Stimulated activated naive B cell treated with anti-CD40 and anti-IgM and Interleukin-4, amounts not matched to agents 10 μg/mL and 1 μg/mL and 100 μg/mL, for 72 hours (primary cell): ENCODE data around the gene SETX.

Source experiments
- ATAC-seq, 2 donors: fragments of 150-1000 bp; cut with Tn5 transposase; replicated peaks; 2 replicates each; pipeline ENCODE4 v1.10.0; 2021; ENCODE audit warnings: moderate library complexity in 1 of 2
- DNase-seq: peaks from one replicate; pipeline ENCODE4 v3.0.0; 2021
- H3K27ac Mint-ChIP-seq: one replicate; pipeline ENCODE4 v1.8.0; 2022; ENCODE audit warnings: mild to moderate bottlenecking, mixed read lengths
- H3K27me3 Mint-ChIP-seq, 2 donors: one replicate each; pipeline ENCODE4 v1.8.0; 2022; ENCODE audit warnings: mixed read lengths in 2 of 2
- H3K36me3 Mint-ChIP-seq, 2 donors: one replicate each; pipeline ENCODE4 v1.8.0; 2022; ENCODE audit warnings: mixed read lengths in 2 of 2, mild to moderate bottlenecking in 1 of 2
- H3K4me1 Mint-ChIP-seq, 2 donors: one replicate each; pipeline ENCODE4 v1.8.0; 2022; ENCODE audit warnings: mixed read lengths in 2 of 2, mild to moderate bottlenecking in 1 of 2
- H3K4me3 Mint-ChIP-seq, 2 donors: one replicate each; pipeline ENCODE4 v1.8.0; 2022; ENCODE audit warnings: mild to moderate bottlenecking in 2 of 2, mixed read lengths in 2 of 2, moderate library complexity in 1 of 2
- H3K9me3 Mint-ChIP-seq, 2 donors: one replicate each; pipeline ENCODE4 v1.8.0; 2022; ENCODE audit warnings: mixed read lengths in 2 of 2, mild to moderate bottlenecking in 1 of 2

Gene SETX

DNA sequence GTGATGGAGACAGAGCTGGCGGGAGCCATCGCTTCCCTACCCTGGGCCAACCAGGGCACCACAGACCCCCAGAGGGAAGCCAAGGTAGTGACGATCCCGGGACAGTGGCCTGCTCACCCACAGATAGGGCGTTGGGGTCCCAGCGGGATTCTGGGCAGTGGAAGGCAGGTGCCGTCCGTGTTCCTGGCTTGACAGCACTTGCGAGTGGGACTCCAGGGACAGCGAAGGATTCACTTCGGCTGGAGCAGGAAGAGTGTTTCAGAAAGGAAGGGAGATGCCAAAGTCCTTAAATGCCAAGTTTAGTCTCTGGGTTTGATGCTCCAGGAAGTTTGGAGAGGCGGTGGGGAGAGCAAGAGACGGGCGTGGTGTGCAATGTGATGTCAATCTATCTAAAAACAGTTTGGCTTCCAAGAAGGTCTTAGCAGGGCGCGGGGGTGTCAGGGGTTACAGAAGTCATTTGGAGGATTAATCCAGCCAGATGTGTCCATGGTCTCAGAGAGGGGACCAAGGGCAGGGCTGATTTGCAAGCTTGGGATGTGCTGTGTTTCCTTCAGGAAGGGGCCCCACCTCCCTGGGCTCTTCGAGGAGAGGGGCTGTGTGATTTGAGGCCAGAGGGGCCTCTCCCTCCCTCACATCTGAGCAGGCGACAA, 118.0 kb downstream of the SETX start:
- ATAC-seq = no peak
- no peak for DNase-seq
- Mint-ChIP-seq H3K4me3 (no peak overlapping the region), H3K9me3 (no peaks in the 10 kb centered on the region), H3K27ac (no peak overlapping the region), H3K27me3 (peaks cover 9 to 11% of the 10 kb centered on the region in 2 donors), H3K4me1 (peaks cover 10 to 18% of the 10 kb centered on the region in 2 donors), H3K36me3 (peaks cover 3% of the 10 kb centered on the region in 2 donors)

DNA sequence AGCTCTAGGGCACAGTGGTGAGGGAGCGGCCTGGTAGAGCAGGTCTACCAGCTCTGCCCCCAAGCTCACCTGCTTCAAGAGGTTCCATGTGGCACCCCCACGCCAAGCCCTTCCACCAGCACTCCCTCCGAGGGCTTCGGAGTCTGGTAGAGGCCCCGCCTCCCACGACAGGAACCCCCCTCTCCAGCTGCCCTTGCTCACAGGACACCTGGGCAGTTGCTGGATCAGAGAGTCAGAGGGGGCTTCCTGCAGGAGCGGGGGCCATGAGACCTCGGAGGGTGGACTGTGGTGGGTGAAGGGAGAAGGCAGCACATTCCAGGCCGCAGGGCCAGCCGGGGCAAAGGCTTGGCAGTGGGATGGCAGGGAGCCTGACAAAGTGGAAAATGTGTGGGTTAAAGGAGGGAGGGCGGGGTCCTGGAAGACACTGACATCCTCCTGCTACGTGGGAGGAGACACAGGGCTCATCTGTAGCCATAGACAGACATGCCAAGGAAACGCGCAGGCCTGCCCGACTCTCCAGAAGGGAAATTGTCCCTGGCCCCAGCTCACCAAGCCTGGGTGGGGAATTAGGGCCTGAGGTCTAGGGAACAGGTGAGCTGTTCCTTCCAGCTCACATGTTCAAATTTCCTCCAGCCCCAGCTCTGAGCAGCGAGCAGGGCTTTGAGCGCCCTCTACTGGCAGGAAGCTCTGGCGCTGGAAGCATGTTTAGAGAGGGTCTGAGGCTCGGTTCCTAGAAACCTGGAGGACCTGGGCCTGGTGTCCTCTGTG, 118.7 kb downstream of the SETX start:
- no peak overlapping the region for H3K4me3 Mint-ChIP-seq
- no peaks in the 10 kb centered on the region for H3K36me3 Mint-ChIP-seq
- H3K4me1 Mint-ChIP-seq = peaks cover 7 to 13% of the 10 kb centered on the region in 2 donors
- DNase-seq (peak; percentile 58), ATAC-seq (peak in 1 of 2 donors; percentile 25)
- H3K27me3 Mint-ChIP-seq = peaks cover 14% of the 10 kb centered on the region in 2 donors
- no peaks in the 10 kb centered on the region for H3K9me3 Mint-ChIP-seq
- H3K27ac Mint-ChIP-seq = no peak overlapping the region

DNA sequence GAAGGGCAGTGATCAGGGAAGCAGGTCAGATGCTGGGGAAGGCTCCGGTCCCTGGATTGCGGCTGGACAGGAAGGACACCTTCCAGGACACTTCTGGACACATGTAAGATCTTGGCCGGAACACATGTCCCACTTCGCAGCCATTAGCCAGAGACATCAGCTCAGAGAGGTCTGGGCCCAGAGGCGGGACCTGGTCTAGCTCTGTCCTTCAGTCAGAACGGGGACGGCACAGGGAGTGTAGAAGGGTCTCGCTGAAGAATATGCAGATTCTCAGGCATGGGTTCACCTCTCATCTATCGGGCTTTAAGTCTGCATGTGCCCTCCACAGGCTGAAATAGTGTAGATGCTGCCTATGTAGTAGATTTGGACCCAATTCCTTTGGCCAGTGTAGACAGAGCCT, 119.7 kb downstream of the SETX start:
- Mint-ChIP-seq H3K27ac (no peak overlapping the region), H3K9me3 (no peaks in the 10 kb centered on the region), H3K4me1 (peaks cover 7 to 12% of the 10 kb centered on the region in 2 donors), H3K36me3 (no peaks in the 10 kb centered on the region), H3K27me3 (peaks cover 15 to 18% of the 10 kb centered on the region in 2 donors), H3K4me3 (no peak overlapping the region)
- DNase-seq = no peak
- no peak for ATAC-seq

DNA sequence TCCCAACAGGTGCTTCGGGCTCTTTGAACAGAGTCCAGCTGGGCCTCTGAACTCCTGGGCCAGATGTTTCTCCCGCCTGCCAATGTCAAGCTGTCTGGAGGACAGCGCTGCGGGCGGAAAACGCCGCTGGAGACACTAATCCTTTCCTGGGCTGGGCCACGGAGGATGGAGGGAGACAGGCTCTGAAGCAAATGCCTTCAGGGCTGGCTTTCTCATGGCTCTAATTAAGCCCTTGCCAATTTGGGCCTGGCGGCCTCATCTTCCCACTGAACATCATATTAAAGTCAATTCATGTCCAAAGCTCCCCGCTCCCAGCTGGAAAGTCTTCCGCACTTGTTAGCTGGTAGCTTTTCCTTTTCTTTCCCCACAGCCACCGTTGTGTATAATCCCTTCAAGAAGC, 120.3 kb downstream of the SETX start:
- ATAC-seq (no peak), DNase-seq (no peak)
- no peak overlapping the region for H3K27ac Mint-ChIP-seq
- H3K36me3 Mint-ChIP-seq = no peaks in the 10 kb centered on the region
- peaks cover 21 to 23% of the 10 kb centered on the region in 2 donors for H3K27me3 Mint-ChIP-seq
- H3K4me3 Mint-ChIP-seq = no peak overlapping the region
- H3K9me3 Mint-ChIP-seq = no peaks in the 10 kb centered on the region
- peaks cover 7 to 12% of the 10 kb centered on the region in 2 donors for H3K4me1 Mint-ChIP-seq

DNA sequence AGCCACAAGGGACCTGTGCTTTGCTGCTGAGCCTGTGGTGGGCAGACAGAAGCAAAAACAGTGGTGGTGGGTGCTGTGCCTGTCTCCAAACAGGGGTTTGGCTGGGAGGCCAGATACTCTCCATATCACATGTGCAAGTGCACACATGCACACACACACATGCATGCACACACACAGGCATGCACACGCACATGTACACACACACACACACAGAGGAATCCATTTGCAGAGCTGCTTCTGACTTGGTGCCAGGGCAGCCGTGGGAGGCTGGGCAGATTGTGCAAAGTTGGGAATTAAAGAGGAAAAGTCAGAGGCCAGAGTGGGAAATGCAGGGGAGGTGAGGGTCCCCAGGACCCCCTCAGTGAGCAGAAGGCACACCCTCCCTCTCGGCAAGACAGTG, 121.6 kb downstream of the SETX start:
- H3K9me3 Mint-ChIP-seq = no peaks in the 10 kb centered on the region
- ATAC-seq (no peak), DNase-seq (no peak)
- H3K27me3 Mint-ChIP-seq = peaks cover 29 to 34% of the 10 kb centered on the region in 2 donors
- H3K27ac Mint-ChIP-seq = no peak overlapping the region
- H3K36me3 Mint-ChIP-seq = no peaks in the 10 kb centered on the region
- H3K4me1 Mint-ChIP-seq = peaks cover 5 to 12% of the 10 kb centered on the region in 2 donors
- no peak overlapping the region for H3K4me3 Mint-ChIP-seq

DNA sequence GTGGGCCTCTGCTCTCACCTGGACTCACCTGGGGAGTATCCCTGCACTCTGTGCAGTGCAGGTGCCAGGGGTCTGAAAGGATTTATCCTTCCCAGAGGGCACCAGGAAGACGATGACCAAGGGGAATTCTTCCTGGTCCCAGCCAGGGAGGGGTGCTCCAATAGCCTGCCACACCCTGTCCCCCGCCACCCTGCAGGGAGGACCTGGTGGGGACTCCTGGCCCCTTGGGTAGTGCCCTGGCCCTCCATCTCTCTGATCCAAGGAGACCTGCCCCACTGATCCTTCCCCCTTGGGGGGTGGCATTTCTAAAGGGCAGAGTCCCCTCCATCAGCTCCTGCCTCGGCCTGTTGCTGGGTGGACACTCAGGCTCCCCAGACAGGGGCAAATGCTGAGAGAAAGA, 122.3 kb downstream of the SETX start:
- Mint-ChIP-seq H3K27ac (no peak overlapping the region), H3K9me3 (no peaks in the 10 kb centered on the region), H3K4me1 (peaks cover 5 to 12% of the 10 kb centered on the region in 2 donors), H3K36me3 (no peaks in the 10 kb centered on the region), H3K27me3 (peaks cover 29 to 34% of the 10 kb centered on the region in 2 donors), H3K4me3 (no peak overlapping the region)
- DNase-seq = no peak
- no peak for ATAC-seq

DNA sequence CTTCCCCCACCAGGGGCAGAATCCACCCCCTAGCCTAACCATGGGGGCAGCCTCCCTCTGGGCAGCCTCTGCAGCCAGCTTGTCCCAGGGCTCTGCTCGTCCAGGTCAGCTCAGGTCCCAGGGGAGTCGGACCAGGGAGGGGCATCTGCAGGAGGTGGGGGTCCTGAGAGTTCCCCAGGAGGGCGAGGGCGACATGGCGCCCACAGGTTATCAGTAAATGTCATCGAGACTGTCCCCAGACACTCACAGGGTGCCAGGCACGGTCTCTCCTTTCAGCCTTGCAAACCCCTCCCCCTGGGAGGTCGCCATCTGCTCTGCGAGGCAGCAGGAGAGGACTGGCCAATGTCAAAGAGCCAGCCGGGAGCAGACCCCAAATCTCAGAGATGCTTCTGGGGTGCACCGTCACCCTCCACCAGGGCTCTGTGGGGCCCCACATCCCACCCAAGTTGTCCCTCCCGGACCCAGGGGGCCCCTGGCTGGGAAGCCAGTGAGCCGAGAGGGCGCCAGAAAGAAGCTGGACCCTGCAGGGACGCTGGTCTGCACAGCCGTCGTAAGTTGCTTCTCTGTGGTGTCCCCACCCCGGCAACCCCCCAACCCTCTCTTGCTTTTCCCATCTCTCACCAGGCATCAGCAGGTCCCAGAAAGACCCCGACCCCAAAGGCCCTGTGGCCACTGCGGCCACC, 123.6 kb downstream of the SETX start:
- Mint-ChIP-seq H3K9me3 (no peaks in the 10 kb centered on the region), H3K36me3 (no peaks in the 10 kb centered on the region), H3K27ac (no peak overlapping the region), H3K4me3 (no peak overlapping the region), H3K27me3 (peaks cover 29 to 34% of the 10 kb centered on the region in 2 donors), H3K4me1 (peaks cover 0 to 4% of the 10 kb centered on the region in 2 donors)
- ATAC-seq (no peak), DNase-seq (no peak)

DNA sequence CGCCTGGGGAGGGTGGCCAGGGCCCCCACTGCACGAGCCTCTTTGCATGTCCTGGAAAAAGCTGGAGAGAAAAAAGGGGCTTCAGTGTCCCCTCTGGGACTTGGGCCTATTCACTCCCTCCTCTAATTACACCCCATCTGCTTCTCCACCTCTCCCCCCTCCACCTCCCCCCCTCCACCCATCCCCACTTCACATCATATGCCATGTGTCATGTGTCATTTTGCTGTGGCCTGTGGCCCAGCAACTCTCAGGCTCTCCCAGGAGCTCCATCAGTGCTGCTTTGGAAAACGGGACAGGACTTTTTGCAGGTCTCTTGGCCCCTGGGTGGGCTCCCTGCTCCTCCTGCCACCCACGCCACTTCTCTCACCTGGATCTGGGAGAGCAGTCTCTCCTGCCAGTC, 124.2 kb downstream of the SETX start:
- ATAC-seq (no peak), DNase-seq (no peak)
- Mint-ChIP-seq H3K36me3 (no peaks in the 10 kb centered on the region), H3K9me3 (no peaks in the 10 kb centered on the region), H3K4me1 (no peaks in the 10 kb centered on the region), H3K4me3 (no peak overlapping the region), H3K27ac (no peak overlapping the region), H3K27me3 (peaks cover 29 to 34% of the 10 kb centered on the region in 2 donors)

DNA sequence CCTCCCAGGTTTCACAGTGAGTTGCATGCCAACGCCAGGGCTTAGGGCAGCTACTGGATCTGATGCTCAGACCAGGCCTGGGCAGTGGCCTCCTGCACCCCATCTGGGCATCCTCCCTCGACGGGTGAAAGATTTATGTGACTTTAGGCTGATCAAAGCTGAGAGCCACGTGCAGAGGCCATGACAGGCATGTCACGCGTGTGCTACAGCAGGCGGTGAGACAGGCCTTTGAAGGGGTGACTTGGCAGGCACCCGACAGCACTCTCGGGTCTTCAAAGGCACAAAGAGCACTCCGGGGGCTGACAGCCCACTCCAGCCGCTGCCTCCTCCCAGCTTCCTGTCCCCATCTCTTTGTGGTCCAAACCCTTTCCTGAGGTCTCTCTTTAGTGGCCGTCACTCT, 126.7 kb downstream of the SETX start:
- Mint-ChIP-seq H3K9me3 (no peaks in the 10 kb centered on the region), H3K27ac (no peak overlapping the region), H3K27me3 (peaks cover 32 to 33% of the 10 kb centered on the region in 2 donors), H3K4me3 (no peak overlapping the region), H3K4me1 (peaks cover 0 to 2% of the 10 kb centered on the region in 2 donors), H3K36me3 (no peaks in the 10 kb centered on the region)
- ATAC-seq = no peak
- no peak for DNase-seq

DNA sequence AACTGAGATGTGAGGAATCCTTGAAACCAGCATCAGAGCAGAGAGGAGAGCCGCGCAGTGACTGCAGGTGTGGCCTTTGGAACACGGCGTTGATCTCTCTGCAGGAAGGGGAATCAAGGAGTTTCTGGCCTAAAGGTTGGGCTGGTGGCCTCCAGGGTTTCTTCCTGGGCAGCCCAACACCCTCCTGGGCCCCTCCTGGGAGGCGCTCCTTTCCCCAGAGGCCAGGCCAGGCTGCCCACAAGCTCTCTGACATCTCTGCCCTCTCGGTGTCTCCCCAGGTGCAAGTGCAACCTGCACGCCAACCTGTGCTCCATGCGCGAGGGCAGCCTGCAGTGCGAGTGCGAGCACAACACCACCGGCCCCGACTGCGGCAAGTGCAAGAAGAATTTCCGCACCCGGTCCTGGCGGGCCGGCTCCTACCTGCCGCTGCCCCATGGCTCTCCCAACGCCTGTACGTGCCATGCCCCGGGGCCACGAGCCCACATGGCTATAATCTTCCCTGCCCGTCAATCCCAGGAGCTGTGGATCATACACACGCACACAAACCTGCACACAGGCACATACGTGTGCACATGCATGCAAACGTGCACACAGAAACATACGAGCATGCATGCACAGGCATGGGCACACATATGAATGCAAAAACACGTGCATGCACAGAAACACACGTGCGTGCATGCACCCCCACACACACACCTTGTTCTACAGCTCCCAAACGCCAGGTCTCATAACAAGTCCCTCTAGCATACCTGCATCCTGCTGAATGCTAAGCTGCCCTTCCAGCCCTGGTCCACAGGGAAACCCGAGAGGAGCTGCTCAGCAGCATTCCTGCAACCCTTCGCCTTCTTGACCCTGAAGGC, 128.0 kb downstream of the SETX start:
- Mint-ChIP-seq H3K9me3 (no peaks in the 10 kb centered on the region), H3K4me1 (peaks cover 0 to 2% of the 10 kb centered on the region in 2 donors), H3K27me3 (peaks cover 33 to 36% of the 10 kb centered on the region in 2 donors), H3K36me3 (no peaks in the 10 kb centered on the region), H3K27ac (no peak overlapping the region), H3K4me3 (no peak overlapping the region)
- no peak for ATAC-seq
- DNase-seq = no peak

DNA sequence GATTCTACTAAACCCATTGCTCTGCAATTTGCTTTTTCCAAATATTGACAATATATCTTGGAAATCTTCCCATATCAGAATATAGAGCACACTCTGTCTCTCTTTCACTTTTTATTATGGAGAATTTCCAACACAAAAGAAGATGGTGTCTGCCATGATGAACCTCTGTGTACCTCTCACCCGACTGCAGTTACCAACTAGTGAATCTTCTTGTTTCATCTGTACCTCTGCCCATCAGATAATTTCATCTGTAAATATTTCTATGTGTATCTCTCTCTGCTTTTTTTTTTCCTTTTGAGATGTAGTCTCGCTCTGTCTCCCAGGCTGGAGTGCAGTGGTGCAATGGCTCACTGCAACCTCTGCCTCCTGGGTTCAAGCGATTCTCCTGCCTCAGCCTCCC, 130.1 kb downstream of the SETX start:
- Mint-ChIP-seq H3K4me3 (no peak overlapping the region), H3K27me3 (peaks cover 29 to 30% of the 10 kb centered on the region in 2 donors), H3K4me1 (peaks cover 0 to 2% of the 10 kb centered on the region in 2 donors), H3K9me3 (no peaks in the 10 kb centered on the region), H3K36me3 (no peaks in the 10 kb centered on the region), H3K27ac (no peak overlapping the region)
- ATAC-seq (no peak), DNase-seq (no peak)

DNA sequence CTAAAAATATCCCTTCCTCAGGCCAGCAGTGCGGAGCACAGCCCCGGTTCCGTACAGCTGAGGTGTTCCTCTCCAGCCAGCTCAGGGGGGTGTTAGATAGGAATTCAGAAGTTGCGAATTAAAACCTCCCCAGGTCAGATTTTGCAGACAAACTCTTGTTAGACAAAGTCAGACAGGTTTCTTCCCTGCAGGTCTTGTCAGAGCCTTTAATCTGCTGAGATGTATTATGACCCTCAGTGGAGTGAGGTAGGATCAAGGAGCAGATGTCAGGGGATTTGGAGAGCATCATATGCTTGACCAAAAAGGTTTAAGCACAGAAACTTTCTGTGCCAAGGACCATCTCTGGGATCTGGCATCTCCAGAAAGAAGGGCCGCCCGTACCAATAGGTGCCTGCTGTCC, 132.8 kb downstream of the SETX start:
- Mint-ChIP-seq H3K4me1 (peaks cover 0 to 2% of the 10 kb centered on the region in 2 donors), H3K27me3 (peaks cover 17 to 22% of the 10 kb centered on the region in 2 donors), H3K4me3 (no peak overlapping the region), H3K27ac (no peak overlapping the region), H3K36me3 (no peaks in the 10 kb centered on the region), H3K9me3 (no peaks in the 10 kb centered on the region)
- no peak for DNase-seq
- ATAC-seq = no peak

DNA sequence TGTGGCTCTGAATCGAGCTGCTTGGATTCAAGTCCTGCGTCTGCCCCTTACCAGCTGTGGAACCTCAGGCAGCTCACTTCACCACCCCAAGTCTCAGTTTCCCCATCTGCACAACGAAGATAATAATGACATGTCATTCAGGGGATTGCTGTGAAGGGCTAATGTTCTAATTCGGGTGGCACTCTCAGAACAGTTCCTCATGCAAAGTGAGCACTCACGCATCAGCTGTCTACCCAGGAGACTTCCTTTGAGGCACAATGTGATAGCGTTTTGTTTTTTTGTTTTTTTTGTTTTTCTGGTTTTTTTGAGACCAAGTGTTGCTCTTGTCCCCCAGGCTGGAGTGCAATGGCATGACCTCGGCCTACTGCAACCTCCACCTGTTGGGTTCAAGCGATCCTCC, 136.6 kb downstream of the SETX start:
- ATAC-seq (no peak), DNase-seq (no peak)
- Mint-ChIP-seq H3K4me3 (no peak overlapping the region), H3K36me3 (no peaks in the 10 kb centered on the region), H3K9me3 (no peaks in the 10 kb centered on the region), H3K27me3 (peaks cover 16 to 17% of the 10 kb centered on the region in 2 donors), H3K27ac (no peak overlapping the region), H3K4me1 (no peaks in the 10 kb centered on the region)
